Activated CD8-positive, alpha-beta memory T cell treated with anti-CD3 and anti-CD28 coated beads, Interleukin-2, amount 50 U/mL, for 4 hours (primary cell): ENCODE data around the gene ACOXL.

Experiments used
- DNase-seq: peaks from one replicate; pipeline ENCODE4 v3.0.0-alpha.2; 2020

The ACOXL gene

GRCh38 chr2:110799376-110799775, 67.0 kb downstream of the ACOXL start:
- no peak for DNase-seq

- no peak for DNase-seq
These were observed 68.4 kb downstream of the ACOXL start for GRCh38 chr2:110800611-110801402.

GRCh38 chr2:110802208-110802932, 70.0 kb downstream of the ACOXL start:
- DNase-seq = no peak

- no peak for DNase-seq
These were observed 72.1 kb downstream of the ACOXL start for GRCh38 chr2:110804433-110804832.

- peak; percentile 28 for DNase-seq
These were observed 72.5 kb downstream of the ACOXL start for GRCh38 chr2:110804915-110805314.

GRCh38 chr2:110805894-110806452, 73.6 kb downstream of the ACOXL start:
- no peak for DNase-seq

GRCh38 chr2:110807522-110807921, 75.1 kb downstream of the ACOXL start:
- DNase-seq = no peak

- DNase-seq = no peak
These were observed 78.0 kb downstream of the ACOXL start for GRCh38 chr2:110810404-110810803.

- DNase-seq = no peak
These were observed 80.6 kb downstream of the ACOXL start for GRCh38 chr2:110812726-110813645.

- DNase-seq = no peak
These were observed 81.5 kb downstream of the ACOXL start for GRCh38 chr2:110813896-110814295.

GRCh38 chr2:110815938-110816337, 83.6 kb downstream of the ACOXL start:
- DNase-seq = no peak

- DNase-seq = no peak
These were observed 84.3 kb downstream of the ACOXL start for GRCh38 chr2:110816404-110817365.

- DNase-seq = no peak
These were observed 86.6 kb downstream of the ACOXL start for GRCh38 chr2:110818767-110819481.

- no peak for DNase-seq
These were observed 87.3 kb downstream of the ACOXL start for GRCh38 chr2:110819711-110820110.

GRCh38 chr2:110820128-110820527, 87.8 kb downstream of the ACOXL start:
- no peak for DNase-seq

- no peak for DNase-seq
These were observed 90.8 kb downstream of the ACOXL start for GRCh38 chr2:110823165-110823564.

- DNase-seq = no peak
These were observed 95.1 kb downstream of the ACOXL start for GRCh38 chr2:110827511-110827910.

- no peak for DNase-seq
These were observed 96.0 kb downstream of the ACOXL start for GRCh38 chr2:110828330-110828729.

- no peak for DNase-seq
These were observed 97.2 kb downstream of the ACOXL start for GRCh38 chr2:110829413-110830146.

GRCh38 chr2:110832740-110833139, 100.4 kb downstream of the ACOXL start:
- no peak for DNase-seq
